Measurements from ENCODE around the gene ISM1.

DNA sequence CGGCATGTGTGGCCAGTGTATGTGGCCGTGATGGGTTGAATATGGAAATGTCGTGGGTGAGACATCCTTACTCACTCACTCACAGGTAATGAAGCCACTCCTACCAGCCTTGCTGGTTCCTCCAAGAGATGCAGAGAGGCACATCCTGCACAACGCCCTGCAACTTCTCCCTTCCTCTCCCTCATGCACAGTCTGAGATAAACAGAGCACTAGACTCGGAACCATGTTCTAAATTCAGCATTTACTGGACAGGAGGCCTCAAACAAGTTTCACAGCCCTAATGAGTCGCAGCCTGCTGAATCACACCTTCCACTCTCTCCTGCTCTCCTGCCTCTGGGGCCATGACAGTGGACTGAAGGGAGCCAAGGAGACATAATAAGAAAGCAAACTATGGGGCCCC is 91.2 kb downstream of the ISM1 start:
- no peak for TF ChIP-seq EZH2 (IDR thresholded peaks at IDR 0.05; ENCODE audit: low read length, missing control alignments)
- no peak for TF ChIP-seq CTCF (conservative IDR thresholded peaks at IDR 0.05 in 1 of 2, IDR thresholded peaks at IDR 0.05 in 1 of 2; ENCODE audit: low read depth in 1 of 2, low read length in 2 of 2)
